Stimulated activated CD8-positive, alpha-beta memory T cell treated with anti-CD3 and anti-CD28 coated beads, Interleukin-2, amount 100 ng/mL, for 48 hours (primary cell): ENCODE measurements around the gene DLGAP1.
"Not testable (repeated sequence)": the region's sequence is repeated elsewhere in the genome, so short reads cannot be mapped to it uniquely, and the experiment has no call there.

Source experiments
- DNase-seq, 2 donors: peaks; one replicate each; pipeline ENCODE4 v3.0.0-alpha.2; 2020; ENCODE audit warnings: low read depth in 2 of 2

The DLGAP1 gene

DNA sequence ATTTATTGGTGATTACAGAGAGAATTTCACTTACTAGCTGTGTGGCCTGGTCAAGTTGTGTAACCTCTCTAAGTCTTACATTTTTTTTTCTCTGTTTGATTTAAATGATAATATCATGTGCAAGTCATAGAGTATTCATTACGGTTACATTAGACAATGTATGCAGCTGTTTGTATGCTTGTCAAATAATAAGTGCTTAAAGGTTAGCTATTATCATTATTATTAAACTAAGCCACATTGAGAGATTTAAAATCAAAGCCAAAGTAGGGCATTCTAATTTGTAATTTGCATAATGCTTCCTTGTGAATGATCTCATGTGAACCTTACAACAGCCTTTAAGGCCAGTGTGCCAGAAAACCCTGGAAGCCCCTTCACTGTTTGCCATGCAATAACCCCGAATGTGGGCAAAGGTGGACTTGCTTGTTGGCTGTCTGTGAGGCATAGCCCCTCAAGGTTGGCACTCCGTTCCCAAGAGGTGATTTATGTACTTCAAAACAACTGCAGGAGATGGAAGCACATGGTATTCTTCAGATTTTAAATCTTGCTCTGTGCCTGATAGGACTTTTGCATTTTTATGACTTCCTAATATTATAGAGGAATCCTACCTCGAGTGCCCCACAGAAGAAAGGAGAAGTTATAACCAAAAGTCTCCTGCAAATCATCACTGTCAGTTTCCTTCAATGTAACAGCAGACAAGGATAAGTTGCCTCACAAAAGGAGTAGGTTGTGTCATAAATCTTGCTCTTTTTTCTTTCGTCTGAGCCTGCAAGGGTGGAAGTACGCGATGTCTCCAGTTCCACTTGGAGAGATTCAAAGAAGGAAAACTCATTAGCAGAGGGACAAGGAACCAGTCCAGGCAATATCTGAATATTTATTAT, 733.1 kb downstream of the DLGAP1 start:
- no peak for DNase-seq

DNA sequence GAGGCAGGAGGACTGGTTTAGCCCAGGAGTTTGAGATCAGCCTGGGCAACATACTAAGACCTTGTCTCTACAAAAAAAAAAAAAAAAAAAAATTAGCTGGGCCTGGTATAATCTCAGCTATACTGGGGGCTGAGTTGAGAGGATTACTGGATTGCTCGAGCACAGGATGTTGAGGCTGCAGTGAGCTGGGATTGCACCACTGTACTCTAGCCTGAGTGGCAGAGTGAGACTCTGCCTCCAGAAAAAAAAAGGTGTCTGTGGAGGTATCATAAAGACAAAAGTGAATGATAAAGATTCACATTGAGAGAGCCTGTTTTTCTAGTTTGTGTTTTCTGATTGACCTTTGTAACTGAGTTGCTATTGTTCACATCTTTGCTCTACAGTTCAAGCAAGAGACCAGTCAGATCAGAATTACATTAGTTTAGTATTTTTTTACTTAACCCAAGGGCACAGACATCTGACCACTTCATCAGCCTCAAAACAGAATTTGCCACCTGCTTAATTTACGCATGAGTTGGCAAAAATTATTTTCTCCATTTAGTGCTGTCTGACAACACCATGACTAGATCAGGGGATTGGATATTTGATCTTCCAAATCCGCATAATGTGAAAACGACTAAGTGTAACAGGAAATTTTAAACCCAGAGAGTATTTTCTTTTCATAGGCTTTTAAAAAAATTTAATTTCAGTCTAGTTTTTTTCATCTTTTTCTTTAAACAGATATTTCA, 734.1 kb downstream of the DLGAP1 start:
- no peak for DNase-seq

DNA sequence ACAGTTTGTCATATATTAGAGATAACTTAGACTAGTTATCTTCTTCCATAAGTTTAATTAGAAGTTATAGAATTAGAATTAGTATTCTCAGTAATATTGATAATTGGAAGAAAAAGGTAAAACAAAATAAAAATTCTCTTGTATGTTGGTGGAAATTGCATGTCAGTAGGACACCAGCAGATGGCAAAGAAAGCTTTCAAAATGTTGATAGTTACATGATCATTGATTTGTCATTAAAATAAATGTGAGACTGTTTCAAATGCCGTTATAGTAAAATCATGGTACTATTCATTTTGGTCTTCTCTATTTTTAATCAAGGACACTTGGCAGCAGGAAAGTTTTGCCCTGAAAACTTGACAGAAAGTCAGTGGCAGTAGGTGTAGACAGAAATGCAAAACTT, 734.9 kb downstream of the DLGAP1 start:
- DNase-seq, result no peak

DNA sequence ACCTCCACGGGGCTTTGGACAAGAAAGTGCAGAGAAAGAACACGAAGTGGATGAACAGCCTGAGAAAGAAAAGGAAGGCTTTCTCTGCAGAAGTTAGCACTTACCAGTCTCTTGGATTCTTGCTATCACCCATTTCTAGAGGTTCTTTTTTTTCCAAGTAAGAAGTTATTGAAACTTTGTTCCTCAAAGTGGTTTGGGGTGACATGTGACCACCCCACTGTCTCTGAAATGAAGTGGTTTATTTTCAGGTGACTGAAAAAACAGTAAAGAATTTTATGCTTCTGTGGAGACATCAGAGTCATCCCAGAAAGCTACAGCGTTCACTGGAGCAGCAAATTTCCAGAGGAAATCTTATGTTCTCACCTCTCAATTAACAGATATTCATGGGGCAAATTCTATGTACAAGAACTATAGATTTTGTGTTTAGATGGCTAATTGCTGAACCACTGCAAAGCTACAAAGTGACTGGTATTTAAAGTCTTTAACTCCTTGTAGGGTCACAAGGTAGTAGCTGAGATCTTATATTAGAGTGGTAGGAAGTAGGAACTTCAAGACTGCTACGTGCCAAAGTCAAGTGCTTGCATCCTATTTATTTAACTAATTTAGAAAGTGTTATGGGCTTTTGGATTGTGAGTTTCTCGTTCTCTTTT, 737.6 kb downstream of the DLGAP1 start:
- DNase-seq, result no peak

DNA sequence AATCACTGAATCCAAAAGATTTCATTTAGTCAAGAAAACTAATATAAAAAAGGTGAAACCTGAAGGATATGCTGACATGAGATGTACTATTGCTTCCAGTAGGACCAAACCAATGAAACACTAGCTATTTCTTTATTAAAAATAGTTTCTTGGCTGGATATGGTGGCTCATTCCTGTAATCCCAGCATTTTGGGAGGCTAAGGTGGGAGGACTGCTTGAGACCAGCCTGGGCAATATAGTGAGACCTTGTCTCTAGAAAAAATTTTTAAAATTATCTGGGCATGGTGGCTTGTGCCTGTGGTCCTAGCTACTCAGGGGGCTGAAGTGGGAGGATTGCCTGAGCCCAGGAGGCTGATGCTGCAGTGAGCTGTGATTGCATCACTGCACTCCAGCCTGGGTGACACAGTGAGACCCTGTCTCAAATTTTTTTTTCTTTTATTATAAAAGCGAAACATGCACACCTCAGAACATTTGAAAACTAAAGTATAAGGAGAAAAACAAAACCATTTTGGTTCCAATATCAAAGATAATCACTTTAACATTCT, 738.9 kb downstream of the DLGAP1 start:
- no peak for DNase-seq

DNA sequence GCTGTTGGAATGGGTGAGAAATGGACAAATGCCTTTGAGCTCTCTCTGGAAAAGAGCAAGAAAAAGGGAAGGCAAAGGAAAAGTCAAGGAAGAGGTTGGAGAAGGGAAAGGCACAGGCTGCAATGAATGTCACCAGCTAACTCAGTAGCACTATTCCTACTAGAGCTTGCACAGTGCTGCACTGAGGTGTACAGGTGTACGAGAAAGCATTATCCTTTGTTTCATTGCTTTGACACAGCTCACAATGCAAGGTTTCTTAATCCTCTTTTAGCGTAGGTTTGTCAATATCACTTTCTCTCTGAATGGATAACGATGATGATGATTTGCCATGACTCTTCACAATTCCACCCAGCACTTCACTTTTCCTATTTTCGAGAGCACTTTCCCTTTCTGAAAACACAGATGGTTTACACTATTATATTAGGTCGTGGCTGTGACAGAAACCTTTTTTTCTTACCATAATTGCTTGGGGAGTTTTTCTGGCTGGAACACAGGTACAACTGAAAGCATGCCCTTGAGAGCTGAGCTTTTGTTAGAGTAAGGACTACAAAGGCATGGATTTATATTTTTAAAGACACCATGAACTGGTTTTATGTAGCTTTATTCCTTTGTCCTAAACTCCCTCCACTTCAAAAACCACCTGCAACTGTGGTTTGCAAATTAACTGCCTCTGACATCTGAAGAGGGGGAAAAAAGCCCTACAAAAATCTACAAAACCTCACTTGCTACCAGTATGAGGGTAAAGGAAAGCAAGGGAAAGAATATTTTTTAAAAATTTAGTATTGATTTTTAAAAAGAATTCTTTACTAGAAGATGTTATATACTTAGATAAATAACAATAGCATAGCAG, 739.7 kb downstream of the DLGAP1 start:
- no peak for DNase-seq

DNA sequence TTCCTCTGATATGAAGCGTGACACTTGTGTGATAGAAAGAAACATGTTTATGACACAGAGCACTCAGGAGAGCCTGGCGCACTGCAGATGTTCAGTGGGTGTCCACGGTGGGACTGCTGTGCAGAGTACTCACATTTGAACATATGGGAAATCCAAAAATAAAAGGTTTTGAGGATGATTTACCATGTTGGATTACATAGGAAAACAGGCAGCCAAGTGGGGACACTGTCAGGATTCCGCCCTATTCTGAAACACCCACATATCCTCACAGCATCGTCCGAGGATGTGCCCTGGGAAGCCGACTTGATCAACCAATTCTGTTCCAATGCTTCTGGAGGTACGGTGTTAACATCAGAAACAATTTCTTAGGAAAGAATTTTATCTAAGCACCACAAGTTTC, 741.4 kb downstream of the DLGAP1 start:
- no peak for DNase-seq

DNA sequence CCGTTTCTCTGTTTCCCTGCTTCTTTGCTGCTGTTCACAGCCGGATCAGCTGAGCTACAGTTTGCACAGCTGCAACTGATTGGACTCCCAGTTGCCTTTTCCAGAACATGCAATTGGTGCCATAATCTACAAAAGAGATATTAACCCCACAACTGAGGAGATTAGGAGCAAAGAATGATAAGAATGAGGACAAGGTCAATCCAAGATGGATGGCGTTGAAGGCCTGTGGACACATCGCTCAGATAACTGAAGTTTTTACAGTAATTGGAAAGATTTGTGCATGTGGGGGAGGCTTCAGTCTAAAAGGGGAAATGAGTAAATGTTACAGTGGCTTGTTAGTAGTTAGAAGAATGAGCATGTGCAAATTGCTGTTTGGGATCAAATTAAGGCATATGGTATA, 741.9 kb downstream of the DLGAP1 start:
- no peak for DNase-seq

DNA sequence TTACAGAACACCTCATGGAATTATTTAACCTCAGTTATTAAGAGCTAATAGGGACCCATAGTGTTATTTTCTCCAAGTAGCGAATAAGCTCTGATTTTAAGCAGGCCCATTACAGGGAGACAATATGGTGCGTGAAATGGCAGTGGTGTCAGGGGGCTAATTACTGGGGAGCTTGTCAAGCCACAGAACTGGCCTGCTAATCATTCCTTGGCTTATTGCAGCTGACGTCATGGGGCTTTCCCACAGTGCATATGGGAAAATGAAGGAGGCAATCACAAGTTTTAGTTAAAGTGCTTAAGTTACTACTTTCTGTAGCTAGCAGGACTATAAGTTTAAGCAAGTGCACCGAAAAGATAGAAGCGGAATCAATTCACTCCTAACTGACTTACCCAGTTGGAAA, 742.6 kb downstream of the DLGAP1 start:
- DNase-seq, result no peak

DNA sequence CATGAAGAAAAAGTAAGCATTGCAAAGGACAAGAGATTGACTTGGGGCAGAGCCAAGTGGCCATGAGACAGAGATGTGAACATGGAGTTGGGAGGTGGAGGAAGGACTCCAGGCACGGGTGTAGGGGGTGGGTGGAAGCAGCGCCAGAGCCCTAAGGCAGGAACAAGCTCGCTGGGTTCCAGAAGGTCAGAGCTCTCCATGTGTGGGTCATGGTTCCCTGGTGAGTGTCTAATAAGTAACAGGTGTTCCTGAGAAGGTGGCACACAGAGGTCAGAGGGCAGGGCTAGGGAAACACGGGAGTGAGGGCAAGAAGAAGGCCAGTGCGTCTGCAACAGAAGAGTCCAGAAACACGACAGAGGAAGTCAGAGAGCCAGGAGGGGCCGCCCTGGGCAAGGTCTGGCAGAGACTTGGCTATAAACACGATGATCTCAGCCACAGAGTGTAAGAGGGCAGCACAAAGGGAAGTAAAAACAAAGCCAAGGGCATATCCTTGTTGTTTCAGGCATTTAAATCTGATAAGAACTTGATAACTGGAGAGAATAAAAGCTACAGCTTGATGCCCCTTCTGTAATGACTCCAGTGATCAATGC, 744.3 kb downstream of the DLGAP1 start:
- no peak for DNase-seq

DNA sequence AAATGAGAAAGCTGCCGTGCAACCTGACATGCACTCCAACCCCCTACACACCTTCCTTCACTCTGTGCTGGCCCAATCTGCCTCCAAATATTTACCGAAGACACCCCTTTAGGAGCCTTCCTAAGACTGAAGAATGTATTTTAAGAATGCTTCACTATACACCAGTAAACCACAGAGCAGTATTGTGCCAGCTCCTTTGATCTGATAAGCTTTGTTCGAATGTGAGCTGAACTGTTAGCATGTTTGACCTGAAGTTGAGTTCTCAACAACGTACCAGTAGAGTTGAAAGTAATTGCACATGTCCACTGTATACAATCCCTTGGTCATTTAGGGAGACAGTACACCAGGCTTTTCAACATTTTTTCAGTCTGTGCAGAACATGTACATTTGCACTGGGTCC, 745.9 kb downstream of the DLGAP1 start:
- DNase-seq, result no peak

DNA sequence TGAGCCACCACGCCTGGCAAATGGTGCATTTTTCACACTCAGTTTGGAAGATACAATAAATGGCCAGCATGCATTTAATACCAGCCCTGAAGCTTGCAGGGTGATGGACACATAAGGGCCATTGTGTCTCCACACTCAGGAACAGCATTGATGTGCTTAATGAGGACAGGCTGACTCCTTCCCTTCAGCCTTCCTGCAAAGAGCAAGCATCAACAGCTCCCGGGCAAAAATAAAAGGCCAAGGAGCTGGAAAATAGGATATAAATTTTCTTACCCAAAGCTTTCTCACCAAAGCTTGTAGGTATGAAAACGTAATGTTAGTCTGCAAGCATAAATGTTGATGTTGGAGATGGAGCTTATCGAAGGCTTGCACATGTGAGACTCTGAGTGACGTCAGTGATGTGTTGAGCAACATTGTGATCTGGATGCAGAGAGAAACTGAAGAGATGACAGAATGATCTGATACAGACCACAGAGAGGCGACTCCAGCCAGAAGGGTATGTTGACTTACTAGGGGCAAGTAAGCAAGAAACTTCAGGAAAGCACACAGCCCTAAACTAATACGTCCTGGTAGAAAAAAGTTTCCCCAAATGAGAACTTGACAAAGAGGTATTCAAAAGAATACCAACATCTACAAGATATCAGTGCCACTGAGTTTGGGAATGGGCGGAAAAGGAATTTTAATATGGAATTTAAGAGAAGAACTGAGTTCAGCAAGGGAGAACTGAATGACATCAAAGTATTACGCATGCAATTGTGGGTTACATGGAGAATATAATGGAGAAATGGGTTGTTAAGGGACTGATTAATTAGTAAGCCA, 748.6 kb downstream of the DLGAP1 start:
- DNase-seq, result no peak

DNA sequence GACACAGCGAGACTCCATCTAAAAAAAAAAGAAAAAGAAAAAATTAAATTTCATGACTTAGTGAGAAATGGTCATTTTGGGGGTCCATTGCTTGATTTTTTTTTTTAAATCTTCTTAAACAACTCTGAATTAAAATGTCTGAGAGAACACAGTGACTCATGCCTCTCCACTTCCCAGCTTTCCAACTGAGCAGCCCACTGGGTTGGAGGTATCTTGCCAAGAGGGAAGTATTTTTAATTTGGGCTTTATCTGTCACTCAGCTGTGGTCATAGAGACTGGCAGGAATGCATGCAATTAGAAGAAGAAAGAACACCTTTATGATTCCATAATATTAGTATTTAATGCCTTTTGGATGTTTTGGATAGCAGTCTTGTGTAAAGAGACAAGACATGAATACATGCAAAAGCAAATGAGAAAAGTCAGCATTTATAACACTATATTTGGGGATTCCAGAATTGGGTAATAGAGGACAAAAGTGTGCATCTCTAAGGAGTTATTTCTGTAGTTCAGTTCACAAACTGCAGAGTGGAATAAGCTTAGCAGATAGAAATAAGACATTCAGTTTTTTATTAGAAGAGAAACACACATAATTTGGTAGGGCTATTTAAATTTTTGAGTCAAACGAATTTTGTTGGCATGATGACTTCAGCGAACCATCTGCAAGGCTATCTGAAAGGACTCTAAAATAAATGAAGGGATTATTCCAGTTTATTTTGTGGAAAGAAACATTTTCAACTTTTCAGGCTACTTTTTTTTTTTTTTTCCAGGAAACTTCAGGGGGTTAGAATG, 750.4 kb downstream of the DLGAP1 start:
- DNase-seq, result no peak

DNA sequence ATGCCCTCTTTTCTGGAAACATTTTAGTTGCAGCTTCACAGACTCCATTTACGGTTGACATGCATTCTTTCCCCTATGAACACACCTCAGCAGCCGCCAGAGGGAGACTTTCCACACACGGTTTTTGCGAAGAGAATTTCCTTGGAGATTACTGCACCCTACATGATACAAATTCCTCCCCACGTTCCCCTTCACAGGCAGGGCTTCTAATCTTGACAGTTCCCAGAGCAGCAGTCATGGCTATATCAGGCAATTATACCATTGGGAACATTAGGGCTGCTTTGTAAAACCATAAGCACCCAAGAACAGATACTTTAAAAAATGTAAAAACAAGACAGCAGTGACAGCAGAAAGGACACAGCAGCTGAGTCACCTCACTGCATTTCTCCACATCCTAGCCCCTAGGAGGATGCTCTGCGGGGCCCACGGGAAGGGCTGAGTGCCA, 751.4 kb downstream of the DLGAP1 start:
- DNase-seq, result no peak

DNA sequence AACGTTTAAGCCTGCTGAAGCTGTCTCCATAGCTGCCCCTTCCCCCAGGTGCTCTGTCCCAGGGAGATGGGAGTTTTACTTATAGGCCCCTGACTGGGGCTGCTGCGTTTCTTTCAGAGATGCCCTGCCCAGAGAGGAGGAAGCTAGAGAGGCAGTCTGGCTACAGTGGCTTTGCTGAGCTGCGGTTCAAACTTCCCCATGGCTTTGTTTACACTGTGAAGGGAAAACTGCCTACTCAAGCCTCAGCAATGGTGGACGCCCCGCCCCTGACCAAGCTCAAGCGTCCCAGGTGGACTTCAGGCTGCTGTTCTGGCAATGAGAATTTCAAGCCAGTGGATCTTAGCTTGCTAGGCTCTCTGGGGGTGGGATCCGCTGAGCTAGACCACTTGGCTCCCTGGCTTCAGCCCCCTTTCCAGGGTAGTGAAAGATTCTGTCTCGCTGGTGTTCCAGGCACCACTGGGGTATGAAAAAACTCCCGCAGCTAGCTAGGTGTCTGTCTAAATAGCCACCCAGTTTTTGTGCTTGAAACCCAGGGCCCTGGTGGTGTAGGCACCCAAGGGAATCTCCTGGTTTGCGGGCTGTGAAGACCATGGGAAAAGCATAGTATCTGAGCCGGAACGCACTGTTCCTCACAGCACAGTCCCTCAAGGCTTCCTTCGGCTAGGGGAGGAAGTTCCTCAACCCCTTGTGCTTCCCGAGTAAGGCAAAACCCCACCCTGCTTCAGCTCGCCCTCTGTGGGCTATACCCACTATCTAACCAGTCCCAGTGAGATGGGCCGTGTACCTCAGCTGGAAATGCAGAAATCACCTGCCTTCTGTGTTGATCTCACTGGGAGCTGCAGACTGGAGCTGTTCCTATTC, 755.2 kb downstream of the DLGAP1 start:
- not testable (repeated sequence) for DNase-seq

DNA sequence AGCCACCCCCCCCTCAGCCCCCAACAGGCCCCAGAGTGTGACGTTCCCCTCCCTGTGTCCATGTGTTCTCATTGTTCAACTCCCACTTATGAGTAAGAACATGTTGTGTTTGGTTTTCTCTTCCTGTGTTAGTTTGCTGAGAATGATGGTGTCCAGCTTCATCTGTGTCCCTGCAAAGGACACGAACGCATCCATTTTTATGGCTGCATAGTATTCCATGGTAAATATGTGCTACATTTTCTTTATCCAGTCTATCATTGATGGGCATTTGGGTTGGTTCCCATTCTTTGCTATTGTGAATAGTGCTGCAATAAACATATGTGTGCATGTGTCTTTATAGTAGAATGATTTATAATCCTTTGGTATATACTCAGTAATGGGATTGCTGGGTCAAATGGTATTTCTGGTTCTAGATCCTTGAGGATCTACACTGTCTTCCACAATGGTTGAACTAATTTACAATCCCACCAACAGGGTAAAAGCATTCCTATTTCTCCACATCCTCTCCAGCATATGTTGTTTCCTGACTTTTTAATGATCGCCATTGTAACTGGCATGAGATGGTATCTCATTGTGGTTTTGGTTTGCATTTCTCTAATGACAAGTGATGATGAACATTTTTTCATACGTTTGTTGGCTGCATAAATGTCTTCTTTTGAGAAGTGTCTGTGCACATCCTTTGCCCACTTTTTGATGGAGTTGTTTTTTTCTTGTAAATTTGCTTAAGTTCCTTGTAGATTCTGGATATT, 760.9 kb downstream of the DLGAP1 start:
- not testable (repeated sequence) for DNase-seq

DNA sequence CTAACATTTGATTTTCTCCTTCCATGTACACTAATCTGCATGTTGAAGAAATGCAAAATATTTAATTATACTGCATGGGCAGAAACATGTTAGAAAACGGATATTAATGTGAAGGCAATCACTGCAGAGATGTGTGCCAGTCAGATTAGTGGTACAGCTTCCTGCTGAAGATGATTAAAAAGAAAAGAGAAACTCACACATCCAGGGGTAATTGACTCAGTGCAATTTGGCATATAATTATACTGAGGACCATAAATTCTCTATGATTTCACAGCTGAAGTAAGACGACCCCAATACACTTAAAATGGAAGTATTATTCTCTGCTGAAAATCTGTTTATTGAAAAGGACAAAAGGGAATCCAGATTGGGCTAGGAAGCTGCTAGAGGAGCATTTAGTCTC, 761.7 kb downstream of the DLGAP1 start:
- DNase-seq, result no peak

DNA sequence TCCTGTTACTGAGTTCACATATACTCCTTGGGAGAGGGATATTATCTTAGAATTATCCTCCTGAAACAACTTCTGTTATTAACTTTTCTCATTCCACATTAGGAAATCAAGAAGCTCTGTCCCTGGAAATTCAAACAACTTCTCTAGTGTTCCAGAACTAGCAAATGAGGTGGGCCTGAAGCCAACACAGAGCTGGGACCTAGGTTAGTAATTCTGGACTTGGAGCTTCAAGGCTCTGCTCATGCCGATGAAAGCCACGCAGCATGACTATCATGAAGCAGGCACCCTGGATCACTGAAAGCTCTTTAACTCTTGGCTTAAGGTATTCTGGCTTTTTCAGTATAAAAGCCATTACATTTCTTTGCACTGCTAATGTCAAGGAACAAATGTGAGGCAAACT, 762.4 kb downstream of the DLGAP1 start:
- no peak for DNase-seq
